C4-2B (cell line): Measurements from ENCODE around the gene BIRC2.

Experiments used
- ZFX ChIP-seq: fragments of 450-650 bp; IDR thresholded peaks from 2 replicates; pipeline ENCODE4 v1.6.1; 2017
- TF ChIP-seq, protein P1 (sequence below): fragments of 450-650 bp; conservative IDR thresholded peaks from 2 replicates; pipeline ENCODE4 v1.5.1; 2017; ENCODE audit warnings: mild to moderate bottlenecking

DNA sequence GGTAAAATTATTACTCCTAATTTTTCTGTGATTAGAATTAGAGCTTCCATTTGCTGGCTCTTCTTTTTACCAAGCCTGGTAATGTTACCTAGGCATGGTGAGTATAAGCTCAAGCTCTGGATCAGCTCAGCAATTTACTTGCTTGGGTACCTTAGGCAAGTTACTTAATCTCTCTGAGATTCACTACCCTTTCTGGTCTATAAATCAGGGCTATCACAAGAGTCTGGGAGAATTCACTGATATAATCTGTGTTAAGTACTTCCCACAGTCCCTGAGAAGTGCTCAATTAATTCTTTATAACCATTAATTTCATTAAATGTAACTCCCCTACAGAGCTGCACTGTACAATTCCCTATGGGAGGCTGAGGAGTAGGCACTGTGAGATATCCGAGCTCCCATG lies 61.3 kb downstream of the BIRC2 start:
- TF ChIP-seq, protein P1, sequence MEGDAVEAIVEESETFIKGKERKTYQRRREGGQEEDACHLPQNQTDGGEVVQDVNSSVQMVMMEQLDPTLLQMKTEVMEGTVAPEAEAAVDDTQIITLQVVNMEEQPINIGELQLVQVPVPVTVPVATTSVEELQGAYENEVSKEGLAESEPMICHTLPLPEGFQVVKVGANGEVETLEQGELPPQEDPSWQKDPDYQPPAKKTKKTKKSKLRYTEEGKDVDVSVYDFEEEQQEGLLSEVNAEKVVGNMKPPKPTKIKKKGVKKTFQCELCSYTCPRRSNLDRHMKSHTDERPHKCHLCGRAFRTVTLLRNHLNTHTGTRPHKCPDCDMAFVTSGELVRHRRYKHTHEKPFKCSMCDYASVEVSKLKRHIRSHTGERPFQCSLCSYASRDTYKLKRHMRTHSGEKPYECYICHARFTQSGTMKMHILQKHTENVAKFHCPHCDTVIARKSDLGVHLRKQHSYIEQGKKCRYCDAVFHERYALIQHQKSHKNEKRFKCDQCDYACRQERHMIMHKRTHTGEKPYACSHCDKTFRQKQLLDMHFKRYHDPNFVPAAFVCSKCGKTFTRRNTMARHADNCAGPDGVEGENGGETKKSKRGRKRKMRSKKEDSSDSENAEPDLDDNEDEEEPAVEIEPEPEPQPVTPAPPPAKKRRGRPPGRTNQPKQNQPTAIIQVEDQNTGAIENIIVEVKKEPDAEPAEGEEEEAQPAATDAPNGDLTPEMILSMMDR, result no peak
- TF ChIP-seq ZFX, result no peak
